HCT116 (cell line): ENCODE results near the gene ITGAE.

Experiments used
- CEBPB ChIP-seq: IDR thresholded peaks from 2 replicates; pipeline ENCODE4 v1.6.1; 2012; ENCODE audit warnings: low read depth
- EZH2 ChIP-seq: fragments of 200-600 bp; sonication (generic); IDR thresholded peaks from 2 replicates; pipeline ENCODE4 v1.6.1; 2017; ENCODE audit warnings: antibody characterized with exemption, mixed run types
- POLR2A ChIP-seq: IDR thresholded peaks from 2 replicates; pipeline ENCODE4 v1.7.0; 2011; ENCODE audit warnings: borderline replicate concordance; ENCODE audit not compliant: insufficient read depth, insufficient read length; ENCODE audit errors: extremely low read depth
- POLR2AphosphoS5 ChIP-seq: IDR thresholded peaks from 2 replicates; pipeline ENCODE4 v1.6.1; 2011; ENCODE audit warnings: mild to moderate bottlenecking, low read depth, low read length, moderate library complexity
- TCF7L2 ChIP-seq: IDR thresholded peaks from 2 replicates; pipeline ENCODE4 v1.7.0; 2011; ENCODE audit warnings: borderline replicate concordance, inconsistent platforms; ENCODE audit not compliant: insufficient read depth, insufficient read length; ENCODE audit errors: extremely low read depth
- TF ChIP-seq, protein P1 (sequence below), 3 experiments: fragments of 200-600 bp in 1 of 3; sonication (generic) in 1 of 3; IDR thresholded peaks in 2 of 3; conservative IDR thresholded peaks in 1 of 3; 2 replicates each; pipeline ENCODE4 v1.5.1; 2012 to 2017; ENCODE audit warnings: low read depth in 2 of 3, low read length in 2 of 3, antibody characterized with exemption in 1 of 3, borderline replicate concordance in 1 of 3, control low read depth in 1 of 3, mild to moderate bottlenecking in 1 of 3, mixed read lengths in 1 of 3, mixed run types in 1 of 3, moderate library complexity in 1 of 3; ENCODE audit not compliant: insufficient read depth in 1 of 3
- TF ChIP-seq, protein P2 (sequence below): IDR thresholded peaks from 2 replicates; pipeline ENCODE4 v1.6.1; 2012

DNA sequence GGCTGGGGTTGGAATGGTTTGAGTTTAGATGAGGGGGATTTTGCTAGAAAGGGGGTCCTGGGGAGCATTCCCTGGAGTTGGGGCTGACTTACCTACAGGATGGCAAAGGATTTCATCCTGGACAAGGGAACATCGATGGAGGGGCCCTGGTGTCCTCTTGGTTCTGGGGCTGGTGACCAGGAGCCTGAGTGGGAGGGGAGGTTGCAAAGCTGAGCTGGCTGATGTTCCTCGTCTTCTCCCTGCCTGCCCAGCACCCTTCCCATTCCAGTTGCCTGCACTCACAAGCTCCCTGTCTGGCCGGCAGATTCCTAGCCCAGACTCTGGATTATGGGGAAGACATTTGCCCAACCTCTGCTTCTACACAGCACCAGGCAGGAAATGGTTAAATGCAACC is 37.2 kb downstream of the ITGAE start:
- TF ChIP-seq, protein P1, sequence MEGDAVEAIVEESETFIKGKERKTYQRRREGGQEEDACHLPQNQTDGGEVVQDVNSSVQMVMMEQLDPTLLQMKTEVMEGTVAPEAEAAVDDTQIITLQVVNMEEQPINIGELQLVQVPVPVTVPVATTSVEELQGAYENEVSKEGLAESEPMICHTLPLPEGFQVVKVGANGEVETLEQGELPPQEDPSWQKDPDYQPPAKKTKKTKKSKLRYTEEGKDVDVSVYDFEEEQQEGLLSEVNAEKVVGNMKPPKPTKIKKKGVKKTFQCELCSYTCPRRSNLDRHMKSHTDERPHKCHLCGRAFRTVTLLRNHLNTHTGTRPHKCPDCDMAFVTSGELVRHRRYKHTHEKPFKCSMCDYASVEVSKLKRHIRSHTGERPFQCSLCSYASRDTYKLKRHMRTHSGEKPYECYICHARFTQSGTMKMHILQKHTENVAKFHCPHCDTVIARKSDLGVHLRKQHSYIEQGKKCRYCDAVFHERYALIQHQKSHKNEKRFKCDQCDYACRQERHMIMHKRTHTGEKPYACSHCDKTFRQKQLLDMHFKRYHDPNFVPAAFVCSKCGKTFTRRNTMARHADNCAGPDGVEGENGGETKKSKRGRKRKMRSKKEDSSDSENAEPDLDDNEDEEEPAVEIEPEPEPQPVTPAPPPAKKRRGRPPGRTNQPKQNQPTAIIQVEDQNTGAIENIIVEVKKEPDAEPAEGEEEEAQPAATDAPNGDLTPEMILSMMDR (IDR thresholded peaks at IDR 0.05 in 2 of 3, conservative IDR thresholded peaks at IDR 0.05 in 1 of 3; ENCODE audit: borderline replicate concordance in 1 of 3, insufficient read depth in 1 of 3, low read depth in 2 of 3, low read length in 2 of 3), result no peak
- no peak for TF ChIP-seq POLR2A
- TF ChIP-seq CEBPB, result no peak
- no peak for TF ChIP-seq POLR2AphosphoS5
- TF ChIP-seq, protein P2, sequence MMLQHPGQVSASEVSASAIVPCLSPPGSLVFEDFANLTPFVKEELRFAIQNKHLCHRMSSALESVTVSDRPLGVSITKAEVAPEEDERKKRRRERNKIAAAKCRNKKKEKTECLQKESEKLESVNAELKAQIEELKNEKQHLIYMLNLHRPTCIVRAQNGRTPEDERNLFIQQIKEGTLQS, result no peak
- TF ChIP-seq EZH2, result no peak
- no peak for TF ChIP-seq TCF7L2
